Small intestine (tissue), 7 donors: ENCODE measurements around the gene MTF1. TPM values are rescaled to one million over a fixed set of nuclear protein-coding genes. Genes with fewer than 3 reads are reported as not detected.

ENCODE experiments used
- DNase-seq, 2 donors: peaks; one replicate each; pipeline versions ENCODE4 v3.0.0 to v3.0.0-alpha.2; 2013
- FAIRE-seq: peaks from 2 replicates; lab custom pipeline; 2012; peaks lifted over from hg19 to GRCh38; lab: Jason Lieb, UNC
- H3K27ac ChIP-seq, 3 donors: one replicate each; pipeline ENCODE4 v1.5.1; 2013; ENCODE audit warnings: low read length in 2 of 3, mild to moderate bottlenecking in 2 of 3, control low read depth in 1 of 3, inconsistent platforms in 1 of 3, low read depth in 1 of 3, moderate library complexity in 1 of 3
- H3K27me3 ChIP-seq, 3 donors: one replicate each; pipeline ENCODE4 v1.6.1; 2013; ENCODE audit warnings: low read length in 3 of 3, inconsistent platforms in 1 of 3; ENCODE audit not compliant: control insufficient read depth in 3 of 3, insufficient read depth in 3 of 3
- H3K36me3 ChIP-seq, 3 donors: one replicate each; pipeline ENCODE4 v1.6.1; 2013; ENCODE audit warnings: low read length in 3 of 3, inconsistent platforms in 1 of 3, low read depth in 1 of 3, mild to moderate bottlenecking in 1 of 3, moderate library complexity in 1 of 3; ENCODE audit not compliant: control insufficient read depth in 3 of 3, insufficient read depth in 2 of 3
- H3K4me1 ChIP-seq, 3 donors: one replicate each; pipeline ENCODE4 v1.6.1; 2013; ENCODE audit warnings: low read length in 2 of 3, inconsistent platforms in 1 of 3, low read depth in 1 of 3, mild to moderate bottlenecking in 1 of 3, moderate library complexity in 1 of 3; ENCODE audit not compliant: control insufficient read depth in 3 of 3, insufficient read depth in 2 of 3
- H3K4me3 ChIP-seq, 3 donors: one replicate each; pipeline ENCODE4 v1.5.1; 2013; ENCODE audit warnings: low read length in 3 of 3, control low read depth in 1 of 3, inconsistent platforms in 1 of 3, low read depth in 1 of 3, mild to moderate bottlenecking in 1 of 3, moderate library complexity in 1 of 3
- H3K9me3 ChIP-seq, 2 donors: one replicate each; pipeline ENCODE4 v1.6.1; 2013; ENCODE audit warnings: low read depth in 1 of 2, low read length in 1 of 2; ENCODE audit not compliant: control insufficient read depth in 2 of 2, insufficient read depth in 1 of 2
- WGBS, 3 donors: extraction: QIAGEN DNeasy Blood & Tissue Kit; methylation state at CpG; one replicate each; pipeline ENCODE4 v1.1.7; 2013; 5-methylcytosine and 5-hydroxymethylcytosine counted together
- polyA plus RNA-seq, 4 donors: library from polyadenylated mRNA; stranded (reverse) in 3 of 4; unstranded in 1 of 4; fragments of 200-250 nt in 3 of 4; fragments of 120-200 nt in 1 of 4; gene quantifications; one replicate each; pipeline versions ENCODE4 v1.2.1 to v1.2.3, GENCODE V29; 2013
- donor health status: healthy with polysubstance abuse.
- donor health status: control.
- donor health status: control.
- donor health status: Bipolar disorder and iron deficiency.
- donor health status: healthy.

Gene MTF1
- polyA plus RNA-seq, 4 donors: 1.6 to 5.7 (median 3.1) TPM

DNA sequence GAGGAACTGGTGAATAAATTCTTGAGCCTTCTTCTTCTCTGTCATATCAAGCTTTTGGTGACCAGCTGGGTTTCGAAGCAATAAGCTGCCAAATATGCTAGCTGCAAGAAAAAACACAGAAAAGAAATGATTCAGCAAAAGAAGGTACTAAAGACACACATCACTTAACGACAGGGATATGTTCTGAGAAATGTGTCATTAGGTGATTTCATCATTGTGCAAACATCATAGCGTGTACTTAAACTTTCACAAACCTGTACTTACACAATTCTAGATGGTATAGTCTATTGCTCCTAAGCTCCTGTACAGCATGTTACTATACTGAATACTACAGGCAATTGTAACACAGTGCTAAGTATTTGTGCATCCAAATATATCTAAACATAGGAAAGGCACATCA lies 2.9 kb upstream of the MTF1 start:
- Histone ChIP-seq H3K27me3 (no peaks in the 10 kb centered on the region), H3K9me3 (no peaks in the 10 kb centered on the region), H3K36me3 (peaks cover 2 to 27% (median 6%) of the 10 kb centered on the region in 3 donors), H3K27ac (peak overlapping the region in 1 of 3 donors; percentile 77), H3K4me3 (no peak overlapping the region), H3K4me1 (peaks cover 0 to 16% (median 3%) of the 10 kb centered on the region in 3 donors)
- 58 to 74% (median 66%) methylated on average over 3 of the region's 3 CpGs for WGBS, 3 donors
- no peak for FAIRE-seq
- DNase-seq: peak in 1 of 2 donors; percentile 47

DNA sequence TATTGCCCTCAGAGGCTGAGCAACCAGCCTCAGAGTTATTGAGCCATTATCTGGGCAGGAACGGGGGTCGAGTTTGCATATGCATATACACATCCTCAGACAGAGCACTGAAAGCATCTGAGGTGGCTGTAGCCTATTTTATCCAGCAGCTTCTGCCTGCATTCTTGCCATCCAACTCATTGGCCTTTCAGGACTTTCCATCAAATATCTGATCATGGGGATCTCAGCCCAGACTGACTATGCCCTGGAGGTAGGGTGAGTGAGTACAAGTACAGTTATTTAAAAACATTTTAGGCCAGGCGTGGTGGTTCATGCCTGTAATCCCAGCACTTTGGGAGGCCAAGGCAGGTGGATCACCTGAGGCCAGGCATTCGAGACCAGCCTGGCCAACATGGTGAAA lies 1.8 kb upstream of the MTF1 start:
- WGBS, 3 donors: 84 to 90% (median 88%) methylated on average over 4 of the region's 4 CpGs
- H3K27me3 ChIP-seq: no peaks in the 10 kb centered on the region
- no peaks in the 10 kb centered on the region for H3K9me3 ChIP-seq
- FAIRE-seq: no peak
- no peak overlapping the region for H3K4me3 ChIP-seq
- no peak overlapping the region for H3K27ac ChIP-seq
- DNase-seq: no peak
- peaks cover 6 to 27% (median 6%) of the 10 kb centered on the region in 3 donors for H3K36me3 ChIP-seq
- peaks cover 3 to 16% (median 3%) of the 10 kb centered on the region in 3 donors for H3K4me1 ChIP-seq

DNA sequence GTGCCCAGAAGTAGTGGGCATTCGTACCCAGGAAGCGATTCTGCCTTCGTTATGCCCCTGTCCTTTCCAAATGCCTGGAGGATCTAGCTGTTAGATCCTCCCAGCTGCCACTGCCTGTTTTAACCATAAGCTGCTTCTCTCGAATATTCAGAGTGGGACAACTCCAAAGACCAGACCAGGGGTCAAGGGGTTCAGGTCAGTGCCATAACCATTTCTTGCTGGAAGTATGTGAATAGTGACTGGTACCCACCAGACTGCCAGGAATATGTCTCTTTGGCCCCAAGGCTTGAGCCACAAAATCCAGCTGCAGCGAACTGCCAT lies 914 bp upstream of the MTF1 start:
- peak overlapping the region in 2 of 3 donors; percentile 92 to 93 for H3K27ac ChIP-seq
- H3K27me3 ChIP-seq: no peaks in the 10 kb centered on the region
- WGBS, 3 donors: 19 to 26% (median 24%) methylated on average over 5 of the region's 5 CpGs
- no peak for FAIRE-seq
- peaks cover 3 to 16% (median 4%) of the 10 kb centered on the region in 3 donors for H3K4me1 ChIP-seq
- H3K9me3 ChIP-seq: no peaks in the 10 kb centered on the region
- no peak for DNase-seq
- peak overlapping the region in 2 of 3 donors; percentile 79 to 100 for H3K4me3 ChIP-seq
- peaks cover under 1 to 19% (median 6%) of the 10 kb centered on the region in 3 donors for H3K36me3 ChIP-seq

DNA sequence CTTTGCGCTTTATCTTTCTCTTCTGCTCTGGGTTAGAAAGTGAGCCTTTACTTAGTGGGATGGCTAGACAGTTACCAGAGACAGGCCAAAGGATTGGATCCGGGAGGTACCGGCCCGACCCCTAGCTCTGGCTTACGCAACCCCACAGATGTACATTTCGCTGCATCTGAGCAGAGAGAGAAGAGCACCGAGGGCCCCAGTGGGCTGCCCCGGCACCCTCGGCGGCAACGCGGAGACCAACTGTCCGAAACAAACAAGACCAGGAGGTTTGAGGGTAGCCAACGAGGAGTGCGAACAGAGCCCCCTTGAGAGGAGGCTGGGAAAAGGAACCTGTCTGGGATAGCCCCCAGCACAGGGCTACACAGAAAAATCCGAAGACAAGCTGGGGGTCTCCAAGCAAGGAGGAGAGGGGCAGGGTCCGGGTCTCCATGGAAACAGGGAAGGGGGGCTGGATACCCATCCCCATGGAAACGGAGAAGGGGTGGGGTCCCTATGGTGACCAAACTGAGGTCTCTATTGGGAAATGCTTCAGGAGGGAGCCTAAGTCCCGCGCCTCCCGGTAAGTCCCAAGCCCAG lies 373 bp downstream of the MTF1 start:
- DNase-seq (no peak), FAIRE-seq (no peak)
- Histone ChIP-seq H3K36me3 (peaks cover 0 to 16% (median 6%) of the 10 kb centered on the region in 3 donors), H3K27me3 (no peaks in the 10 kb centered on the region), H3K4me3 (peak overlapping the region; percentile 79 to 100 (median 91)), H3K4me1 (peaks cover 3 to 16% (median 6%) of the 10 kb centered on the region in 3 donors), H3K27ac (peak overlapping the region; percentile 25 to 93 (median 92)), H3K9me3 (no peaks in the 10 kb centered on the region)
- 1 to 2% (median 1%) methylated on average over 21 of the region's 21 CpGs for WGBS, 3 donors

DNA sequence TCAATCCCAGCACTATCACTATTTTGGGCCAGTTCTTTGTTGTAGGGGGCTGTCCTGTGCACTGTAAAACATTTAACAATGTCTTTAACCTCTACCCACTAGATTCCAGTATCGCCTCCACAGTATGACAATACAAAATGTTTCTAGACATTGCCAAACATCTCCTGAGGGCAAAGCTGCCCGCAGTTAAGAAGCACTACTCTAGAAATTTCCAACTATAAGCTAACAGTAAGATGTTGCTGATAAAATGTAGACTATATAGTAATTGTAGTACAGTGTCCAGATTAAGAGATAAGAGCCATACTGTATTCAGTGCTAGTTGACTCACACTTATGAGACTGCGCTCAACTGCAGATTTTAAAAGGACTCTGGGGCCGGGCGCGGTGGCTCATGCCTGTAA lies 5.0 kb downstream of the MTF1 start:
- Histone ChIP-seq H3K4me1 (peaks cover 3 to 11% (median 4%) of the 10 kb centered on the region in 3 donors), H3K27me3 (no peaks in the 10 kb centered on the region), H3K27ac (no peak overlapping the region), H3K9me3 (no peaks in the 10 kb centered on the region), H3K4me3 (no peak overlapping the region), H3K36me3 (peaks cover 0 to 6% (median 6%) of the 10 kb centered on the region in 3 donors)
- no peak for FAIRE-seq
- no peak for DNase-seq
- WGBS, 3 donors: 95 to 96% (median 95%) methylated on average over 6 of the region's 6 CpGs

DNA sequence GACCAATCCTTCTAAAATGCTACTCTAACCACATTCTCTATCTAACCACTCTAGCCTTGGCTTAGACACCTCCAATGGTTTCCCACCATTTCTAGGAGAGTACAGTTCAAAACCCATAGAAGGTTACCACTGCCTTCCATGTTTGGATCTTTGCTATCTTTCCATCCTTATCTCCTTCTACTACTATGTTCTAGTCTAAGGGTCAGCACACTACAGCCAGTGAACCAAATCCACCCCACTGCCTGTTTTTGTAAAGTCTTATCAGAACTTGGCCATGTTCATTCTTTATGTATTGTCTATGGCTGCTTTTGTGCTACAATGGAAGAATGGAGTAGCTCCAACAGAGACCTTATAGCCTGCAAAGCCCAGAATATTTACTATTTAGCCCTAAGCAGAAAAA lies 6.2 kb downstream of the MTF1 start:
- peaks cover 0 to 8% (median 3%) of the 10 kb centered on the region in 3 donors for H3K4me1 ChIP-seq
- no peak for FAIRE-seq

DNA sequence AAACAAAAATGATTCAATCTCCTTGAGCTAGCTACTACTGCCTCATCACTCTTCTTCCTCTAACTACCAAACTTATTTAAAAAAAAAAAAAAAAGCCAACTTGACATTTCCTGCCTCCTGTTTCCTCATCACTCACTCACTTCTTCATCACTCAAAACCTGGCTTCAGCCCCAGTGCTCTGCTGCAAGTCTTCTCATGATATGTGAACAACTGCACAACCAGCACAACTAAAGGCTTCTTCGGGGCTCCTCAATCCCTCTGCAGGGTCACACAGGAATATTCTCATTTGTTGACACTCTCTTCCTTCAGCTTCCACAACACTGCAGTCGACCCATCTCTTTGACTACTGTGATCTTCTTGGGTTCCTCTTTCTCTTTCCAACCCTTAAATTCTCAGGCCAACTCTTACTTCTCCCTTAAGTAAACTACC lies 7.6 kb downstream of the MTF1 start:
- no peaks in the 10 kb centered on the region for H3K9me3 ChIP-seq
- no peak for DNase-seq
- 67 to 86% (median 69%) methylated on average over 2 of the region's 2 CpGs for WGBS, 3 donors
- no peak overlapping the region for H3K4me3 ChIP-seq
- peaks cover 0 to 11% (median 0%) of the 10 kb centered on the region in 3 donors for H3K36me3 ChIP-seq
- no peak for FAIRE-seq
- H3K4me1 ChIP-seq: peaks cover 0 to 12% (median 0%) of the 10 kb centered on the region in 3 donors
- no peaks in the 10 kb centered on the region for H3K27me3 ChIP-seq
- no peak overlapping the region for H3K27ac ChIP-seq

More for the DNA sequence above, 6.2 kb downstream of the MTF1 start:
- no peaks in the 10 kb centered on the region for H3K9me3 ChIP-seq
- no peak overlapping the region for H3K27ac ChIP-seq
- peaks cover 0 to 6% (median 6%) of the 10 kb centered on the region in 3 donors for H3K36me3 ChIP-seq
- no peak for DNase-seq
- H3K4me3 ChIP-seq: no peak overlapping the region
- H3K27me3 ChIP-seq: no peaks in the 10 kb centered on the region

DNA sequence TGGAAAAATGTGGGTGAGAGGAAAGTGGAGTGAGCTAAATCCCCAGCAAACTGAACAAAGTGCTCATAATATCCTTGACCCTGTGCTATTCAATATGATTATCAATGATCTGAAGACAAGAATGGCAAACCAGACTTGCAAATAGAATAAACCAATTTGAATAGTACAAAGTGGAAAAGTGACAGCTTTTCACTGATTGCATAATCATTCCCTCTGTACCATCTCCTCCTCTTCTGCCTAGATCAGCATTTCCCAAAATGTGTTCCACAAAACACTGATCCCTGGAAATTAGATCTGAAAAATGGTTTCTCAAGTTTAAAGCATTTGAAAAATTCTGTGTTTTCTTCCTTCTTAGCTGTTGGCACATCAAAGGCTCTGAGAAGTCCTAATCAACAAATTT lies 8.1 kb downstream of the MTF1 start:
- no peak for FAIRE-seq
- no peaks in the 10 kb centered on the region for H3K27me3 ChIP-seq
- no peak overlapping the region for H3K4me3 ChIP-seq
- no peak overlapping the region for H3K27ac ChIP-seq
- peaks cover 0 to 16% (median 0%) of the 10 kb centered on the region in 3 donors for H3K4me1 ChIP-seq
- no peak for DNase-seq
- peaks cover 0 to 11% (median 0%) of the 10 kb centered on the region in 3 donors for H3K36me3 ChIP-seq
- H3K9me3 ChIP-seq: no peaks in the 10 kb centered on the region
